GM18519 (cell line): ENCODE measurements around the gene NGLY1.

Experiments
- ATAC-seq: cut with Tn5 transposase; IDR thresholded peaks from one replicate; pipeline ENCODE4 v1.9.1; 2021; ENCODE audit warnings: mild to moderate bottlenecking, moderate library complexity; ENCODE audit not compliant: unreplicated experiment, low FRiP score

Gene NGLY1

DNA sequence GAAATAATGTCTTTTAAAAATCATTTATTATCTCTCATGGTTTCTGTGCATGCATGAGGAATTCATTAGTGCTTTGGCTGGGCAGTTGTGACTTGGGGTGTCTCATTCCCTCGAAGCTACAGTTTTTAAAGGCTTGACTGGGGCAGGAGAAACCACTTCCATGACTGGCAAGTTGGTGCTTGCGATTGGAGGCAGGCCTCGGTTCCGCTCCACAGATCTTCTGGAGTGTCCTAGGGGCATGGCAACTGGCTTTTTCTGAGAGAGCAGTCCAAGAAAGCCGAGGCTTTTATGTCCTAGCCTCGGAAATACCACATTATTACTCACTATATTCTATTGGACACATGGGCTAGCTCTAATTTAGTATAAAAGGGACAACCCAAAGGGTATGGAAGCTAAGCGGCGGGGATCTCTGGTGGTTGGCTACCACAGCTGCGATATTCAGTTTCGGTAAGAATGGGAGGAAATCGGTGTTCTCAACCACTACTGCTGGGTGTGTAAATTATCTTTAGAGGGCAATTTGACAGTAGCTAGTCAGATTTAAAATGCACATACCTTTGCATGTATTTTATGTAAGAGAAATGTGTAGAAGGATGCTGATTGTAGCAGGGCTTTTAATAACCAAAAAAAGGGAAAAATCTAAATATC, 69.8 kb downstream of the NGLY1 start:
- ATAC-seq = no peak

DNA sequence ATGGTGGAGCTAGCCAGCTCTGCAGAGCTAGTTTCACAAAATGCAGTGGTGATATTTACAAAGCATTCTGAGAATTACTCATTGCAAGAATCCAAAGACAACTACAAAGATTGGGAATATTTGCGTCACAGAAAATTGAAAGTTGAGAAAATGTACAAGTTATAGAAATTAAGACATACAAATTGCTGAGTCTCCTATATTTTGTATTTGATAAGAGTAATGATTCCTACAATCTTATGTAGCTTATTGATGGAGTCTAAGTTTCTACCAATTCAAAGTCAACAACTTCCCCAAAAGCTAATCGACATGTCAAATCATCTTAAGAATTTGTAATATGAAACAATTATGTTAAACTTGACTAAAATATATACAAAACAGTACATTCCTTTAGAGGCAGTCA, 72.2 kb downstream of the NGLY1 start:
- ATAC-seq = no peak

DNA sequence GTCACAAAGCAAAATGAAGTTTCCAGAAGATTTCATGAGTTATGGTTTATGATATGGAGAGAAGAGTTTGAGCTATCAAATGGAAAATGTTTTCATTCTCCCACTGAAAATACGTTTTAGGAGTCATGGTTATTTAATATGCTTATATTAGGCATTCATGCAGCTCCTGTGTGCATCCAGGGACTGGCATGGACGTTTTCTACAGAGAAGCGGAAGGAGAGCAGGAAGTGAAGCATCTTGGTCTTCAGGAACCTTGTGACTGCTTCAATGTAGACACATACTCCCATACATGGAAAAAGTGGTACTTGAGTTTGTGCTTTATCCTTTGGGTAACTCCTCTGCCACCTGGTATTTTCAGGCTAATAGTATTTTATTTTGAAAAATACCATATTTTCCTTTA, 75.2 kb downstream of the NGLY1 start:
- no peak for ATAC-seq

DNA sequence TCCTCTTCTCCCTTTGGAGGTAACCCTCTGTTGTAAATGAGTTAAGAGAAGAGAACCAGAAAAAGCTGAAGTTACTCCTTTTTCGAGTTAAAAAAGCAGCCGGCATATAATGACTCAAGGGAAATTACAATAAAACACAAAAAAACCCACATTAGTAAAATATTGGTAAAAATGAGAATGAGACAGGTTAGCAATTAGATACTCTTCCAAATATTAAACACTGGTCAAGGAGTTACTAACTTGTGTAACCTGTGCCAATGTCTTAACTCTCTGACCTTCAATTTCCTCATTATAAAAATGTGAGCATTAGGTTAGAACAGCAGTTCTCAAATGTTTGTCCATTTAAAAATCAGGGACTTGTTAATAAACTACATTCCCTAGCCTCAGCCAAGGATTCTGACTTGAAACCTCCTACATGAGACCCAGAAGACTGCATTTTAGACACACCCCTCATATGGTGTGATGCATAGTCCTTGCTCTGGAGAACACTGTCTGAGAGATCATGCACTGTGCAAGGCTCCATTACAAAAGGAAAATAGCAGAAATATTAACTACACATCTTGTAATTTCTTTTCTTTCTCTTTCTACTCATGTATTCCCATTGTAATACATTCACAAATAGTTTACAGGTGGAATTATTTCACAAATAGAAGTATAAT, 75.8 kb downstream of the NGLY1 start:
- no peak for ATAC-seq

- no peak for ATAC-seq
Observed at GRCh38 chr3:25706213-25706612, 77.0 kb downstream of the NGLY1 start.

- no peak for ATAC-seq
Observed at GRCh38 chr3:25697553-25697952, 85.7 kb downstream of the NGLY1 start.

DNA sequence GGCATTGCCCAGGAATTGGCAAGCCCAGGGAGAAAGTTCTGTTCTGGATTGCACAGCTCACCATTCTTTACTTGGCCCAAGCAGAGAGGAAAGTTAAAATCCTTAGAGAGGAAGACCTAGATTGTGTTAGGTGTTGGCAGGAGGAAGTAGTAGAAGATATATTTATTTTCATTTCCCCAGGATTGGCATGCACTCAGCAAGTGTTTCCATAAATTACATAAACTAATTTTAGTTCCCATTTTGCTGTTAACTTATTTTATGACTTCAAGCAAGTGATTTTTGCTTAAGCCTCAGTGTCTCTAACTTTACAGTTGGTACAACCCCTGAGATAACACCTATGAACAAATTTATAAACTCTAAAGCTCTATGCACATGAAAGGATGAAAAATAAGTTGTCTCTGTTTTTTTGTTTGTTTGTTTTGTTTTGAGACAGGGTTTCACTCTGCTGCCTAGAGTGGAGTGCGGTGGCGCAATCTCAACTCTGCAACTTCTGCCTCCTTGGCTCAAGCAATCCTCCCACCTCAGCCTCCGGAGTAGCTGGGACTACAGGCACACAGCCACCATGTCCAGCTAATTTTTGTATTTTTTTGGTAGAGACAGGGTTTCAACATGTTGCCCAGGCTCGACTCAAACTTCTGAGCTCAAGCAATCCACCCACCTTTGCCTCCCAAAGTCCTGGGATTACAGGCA, 87.4 kb downstream of the NGLY1 start:
- no peak for ATAC-seq

GRCh38 chr3:25693238-25693637, 90.0 kb downstream of the NGLY1 start:
- ATAC-seq = no peak

GRCh38 chr3:25692341-25692740, 90.9 kb downstream of the NGLY1 start:
- no peak for ATAC-seq

- no peak for ATAC-seq
Observed at GRCh38 chr3:25690768-25691533, 92.3 kb downstream of the NGLY1 start.

DNA sequence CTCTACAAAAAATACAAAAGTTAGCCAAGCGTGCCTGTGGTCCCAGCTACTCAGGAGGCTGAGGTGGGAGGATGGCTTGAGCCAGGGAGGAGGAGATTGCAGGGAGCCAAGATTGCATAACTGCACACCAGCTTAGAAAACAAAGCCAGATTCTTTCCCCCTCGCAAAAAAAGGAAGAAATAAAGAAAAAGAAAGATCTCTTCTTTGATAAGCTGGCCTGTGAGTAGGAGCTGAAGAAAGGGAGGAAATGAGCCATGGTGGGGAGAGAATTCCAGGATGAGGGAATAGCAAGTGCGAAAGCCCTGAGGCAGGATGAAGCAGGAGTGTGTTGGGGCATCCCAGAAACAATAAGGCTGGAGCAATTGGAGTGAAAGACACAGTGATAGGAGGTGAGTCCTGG, 94.0 kb downstream of the NGLY1 start:
- no peak for ATAC-seq

DNA sequence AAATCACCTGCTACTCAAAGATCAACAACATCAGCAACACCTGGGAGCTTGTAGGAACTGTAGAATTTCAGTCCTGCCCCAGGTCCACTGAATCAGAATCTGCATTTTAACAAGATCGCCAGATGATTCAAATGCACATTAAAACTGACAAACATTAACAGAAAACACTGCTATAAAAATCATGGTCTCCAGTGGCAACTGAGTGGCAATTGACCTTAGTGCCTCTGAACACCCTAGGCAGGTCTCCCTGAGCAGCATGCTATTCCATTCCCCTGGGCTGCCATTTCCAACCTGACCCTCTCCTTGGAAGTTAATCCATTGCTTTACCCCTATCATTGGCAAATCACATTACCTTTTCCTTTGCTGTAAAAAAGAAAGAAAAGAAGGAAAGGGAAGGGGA, 95.5 kb downstream of the NGLY1 start:
- ATAC-seq = no peak

- ATAC-seq = no peak
Observed at GRCh38 chr3:25686766-25687165, 96.5 kb downstream of the NGLY1 start.

- no peak for ATAC-seq
Observed at GRCh38 chr3:25683882-25684281, 99.4 kb downstream of the NGLY1 start.

GRCh38 chr3:25683410-25683809, 99.8 kb downstream of the NGLY1 start:
- ATAC-seq = no peak

DNA sequence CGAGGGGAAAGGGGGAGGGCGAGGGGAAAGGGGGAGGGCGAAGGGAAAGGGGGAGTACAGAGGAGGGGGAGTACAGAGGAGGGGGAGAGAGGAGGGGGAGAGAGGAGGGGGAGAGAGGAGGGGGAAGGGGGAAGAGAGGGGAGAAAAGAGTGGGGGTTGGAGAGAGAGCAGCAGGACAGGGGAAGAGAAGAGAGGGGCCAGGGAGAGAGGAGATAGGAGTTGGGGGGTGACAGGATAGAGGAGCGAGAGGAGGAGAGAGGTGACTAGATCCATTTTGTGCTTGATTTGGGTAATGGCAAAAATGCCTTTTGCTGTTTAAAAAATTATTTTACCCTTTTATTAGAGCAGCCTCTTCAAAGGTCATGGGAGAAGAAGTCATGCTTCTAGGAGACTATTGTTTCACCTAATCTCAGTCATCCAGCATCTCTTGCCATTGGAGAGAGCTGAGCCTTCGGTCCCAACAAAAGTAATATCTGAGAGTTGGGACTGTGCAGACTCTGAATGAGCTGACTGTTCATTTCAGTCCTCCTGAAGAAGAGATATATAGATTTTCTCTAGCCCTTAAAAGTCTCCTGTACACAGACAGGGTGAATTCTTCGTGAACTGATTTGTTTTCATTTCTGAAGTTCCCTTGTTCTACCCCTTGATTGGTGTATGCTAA, 103.5 kb downstream of the NGLY1 start:
- ATAC-seq = no peak

DNA sequence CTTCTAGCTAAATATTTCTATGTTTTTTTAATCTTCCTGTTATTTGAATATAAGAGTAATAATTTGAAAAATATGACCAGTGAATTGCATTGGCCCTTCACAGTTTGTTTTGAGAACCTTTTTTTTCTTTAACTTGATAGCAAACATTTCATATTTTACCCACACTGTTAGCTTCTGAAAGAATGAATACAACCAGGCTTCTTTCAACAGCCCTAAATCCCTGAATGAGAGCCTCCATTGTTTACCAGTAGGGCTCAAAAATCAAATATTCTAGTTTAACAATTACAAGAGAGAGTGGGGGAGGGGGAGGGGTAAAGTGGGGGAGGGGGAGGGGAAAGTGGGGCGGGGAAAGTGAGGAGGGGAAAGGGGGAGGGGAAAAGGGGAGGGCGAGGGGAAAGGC, 104.1 kb downstream of the NGLY1 start:
- ATAC-seq = no peak

GRCh38 chr3:25678581-25678980, 104.7 kb downstream of the NGLY1 start:
- no peak for ATAC-seq

DNA sequence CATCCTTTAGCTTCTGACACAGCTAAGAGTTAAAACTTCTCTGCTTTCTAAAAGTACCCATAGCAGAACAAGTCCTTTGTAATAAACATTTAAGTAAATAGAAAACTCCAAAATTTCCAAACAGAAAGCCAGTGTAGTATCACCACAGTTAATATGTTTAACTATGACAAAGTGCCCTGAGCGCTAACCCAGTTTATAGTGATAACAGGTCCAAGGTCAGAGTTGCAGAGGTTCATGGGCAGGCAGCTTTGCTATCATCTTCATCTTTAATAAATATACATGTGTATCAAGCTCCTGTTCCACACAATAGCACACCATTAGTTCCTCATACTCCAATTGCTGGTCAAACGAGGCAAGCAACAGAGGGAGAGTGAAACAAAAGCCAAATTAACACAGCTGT, 106.1 kb downstream of the NGLY1 start:
- no peak for ATAC-seq

DNA sequence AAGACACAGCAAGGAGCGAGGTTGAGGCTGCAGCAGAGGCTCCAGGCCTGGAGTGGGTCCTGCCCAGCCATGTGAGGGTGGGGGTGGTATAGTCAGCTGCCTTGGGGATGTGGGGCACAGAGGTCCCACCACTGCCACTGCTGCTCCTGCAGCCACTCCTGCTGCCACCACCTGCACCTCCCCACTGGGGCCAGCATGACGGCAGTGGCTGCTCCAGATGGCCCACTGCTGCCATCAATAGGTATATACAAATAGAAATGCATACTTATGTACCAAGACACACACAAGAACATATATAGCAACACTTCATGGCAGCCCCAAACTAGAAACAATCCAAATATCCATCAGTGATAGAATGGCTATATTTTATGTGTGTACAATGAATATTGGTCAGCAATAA, 108.6 kb downstream of the NGLY1 start:
- ATAC-seq = no peak
